GM12892 (cell line): ENCODE measurements around the gene BBLN.

Experiments used
- POLR2AphosphoS5 ChIP-seq: IDR thresholded peaks from 2 replicates; pipeline ENCODE4 v1.6.1; 2011; ENCODE audit warnings: low read depth, low read length, control low read depth
- TAF1 ChIP-seq: IDR thresholded peaks from 2 replicates; pipeline ENCODE4 v1.6.1; 2011; ENCODE audit warnings: low read depth, mild to moderate bottlenecking, control low read depth, low read length, borderline replicate concordance

GRCh38 chr9:128150594-128151308 lies 9.3 kb upstream of the BBLN start:
- TF ChIP-seq POLR2AphosphoS5 = no peak
- TF ChIP-seq TAF1 = no peak
